Measurements from ENCODE around the gene EHBP1.

DNA sequence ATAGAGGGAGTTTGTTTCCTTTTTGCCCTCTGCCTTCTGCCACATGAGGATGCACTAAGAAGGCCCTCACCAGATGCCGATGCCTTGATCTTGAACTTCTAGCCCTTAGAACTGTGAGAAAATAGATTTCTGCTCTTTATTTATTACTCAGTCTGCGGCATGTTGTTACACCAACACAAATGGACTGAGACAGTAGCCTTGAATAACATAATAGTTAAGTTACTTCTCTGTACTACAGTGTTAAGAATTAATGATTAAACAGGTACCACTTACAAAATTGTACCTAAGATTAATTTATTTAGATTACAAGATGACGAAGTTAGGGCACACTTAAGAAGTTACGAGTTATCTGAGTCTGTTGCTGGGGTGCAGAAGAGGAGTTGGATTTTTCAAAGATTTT lies 42.4 kb downstream of the EHBP1 start:
- TF ChIP-seq ZNF16 (tag by site-specific recombination; IDR thresholded peaks at IDR 0.05; ENCODE audit: low read depth) (no peak), ZEB2 (tag by site-specific recombination; IDR thresholded peaks at IDR 0.05) (no peak)
